Measurements from ENCODE around the gene OR9A4.

Gene OR9A4

DNA sequence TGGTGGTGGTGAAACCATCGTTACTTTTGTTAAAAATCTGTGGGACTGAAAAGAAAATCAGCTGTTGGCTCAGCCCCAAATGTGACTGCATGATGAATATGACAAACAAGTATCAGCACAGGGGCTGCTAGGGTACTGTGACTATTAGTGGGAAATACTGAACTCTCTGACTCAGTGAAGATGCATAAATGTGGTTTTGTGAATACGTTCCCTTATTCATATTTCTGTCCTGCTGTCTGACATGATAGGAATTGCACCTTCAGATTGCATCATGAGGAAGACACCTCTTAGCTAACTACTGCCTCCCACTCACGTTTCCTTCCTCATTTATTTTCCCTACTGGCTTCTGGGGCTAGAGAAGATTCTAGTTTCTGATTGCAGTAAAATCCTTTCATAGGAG lies 29.2 kb downstream of the OR9A4 start:
- TF ChIP-seq, protein P1, sequence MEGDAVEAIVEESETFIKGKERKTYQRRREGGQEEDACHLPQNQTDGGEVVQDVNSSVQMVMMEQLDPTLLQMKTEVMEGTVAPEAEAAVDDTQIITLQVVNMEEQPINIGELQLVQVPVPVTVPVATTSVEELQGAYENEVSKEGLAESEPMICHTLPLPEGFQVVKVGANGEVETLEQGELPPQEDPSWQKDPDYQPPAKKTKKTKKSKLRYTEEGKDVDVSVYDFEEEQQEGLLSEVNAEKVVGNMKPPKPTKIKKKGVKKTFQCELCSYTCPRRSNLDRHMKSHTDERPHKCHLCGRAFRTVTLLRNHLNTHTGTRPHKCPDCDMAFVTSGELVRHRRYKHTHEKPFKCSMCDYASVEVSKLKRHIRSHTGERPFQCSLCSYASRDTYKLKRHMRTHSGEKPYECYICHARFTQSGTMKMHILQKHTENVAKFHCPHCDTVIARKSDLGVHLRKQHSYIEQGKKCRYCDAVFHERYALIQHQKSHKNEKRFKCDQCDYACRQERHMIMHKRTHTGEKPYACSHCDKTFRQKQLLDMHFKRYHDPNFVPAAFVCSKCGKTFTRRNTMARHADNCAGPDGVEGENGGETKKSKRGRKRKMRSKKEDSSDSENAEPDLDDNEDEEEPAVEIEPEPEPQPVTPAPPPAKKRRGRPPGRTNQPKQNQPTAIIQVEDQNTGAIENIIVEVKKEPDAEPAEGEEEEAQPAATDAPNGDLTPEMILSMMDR (IDR thresholded peaks at IDR 0.05; ENCODE audit: low read depth, low read length), result no peak
- no peak overlapping the region for H3K4me3 ChIP-seq (ENCODE audit: low read depth, low read length)

DNA sequence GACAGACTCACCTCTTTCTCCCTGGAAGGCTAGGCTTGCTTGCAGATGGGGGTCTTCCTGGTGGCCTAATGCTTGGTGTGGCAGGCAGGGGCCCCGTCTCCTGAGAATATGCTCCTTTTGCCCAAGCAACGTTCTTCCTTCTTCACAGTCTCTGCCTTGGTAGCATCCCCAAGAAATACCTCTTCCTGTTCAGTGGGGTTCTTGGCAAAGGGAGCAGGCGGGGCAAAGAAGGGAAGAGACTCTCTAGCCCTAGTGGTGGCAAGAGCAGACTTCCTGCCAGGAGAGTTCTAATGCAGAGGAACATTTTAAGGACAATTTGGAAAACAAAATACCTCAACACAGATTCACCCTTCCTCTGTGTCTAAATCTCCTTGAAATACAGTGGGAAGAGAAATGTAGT lies 30.6 kb downstream of the OR9A4 start, which contains the start of gene CLEC5A:
Gene CLEC5A, minus strand, starts transcription at position 179 of the 400 bp plus-strand sequence. CDS start 682 bp downstream, outside the sequence.
- no peak within 1 kb of the TSS for H3K4me3 ChIP-seq (ENCODE audit: low read depth, low read length)
- TF ChIP-seq, protein P1 (IDR thresholded peaks at IDR 0.05; ENCODE audit: low read depth, low read length), result no peak

DNA sequence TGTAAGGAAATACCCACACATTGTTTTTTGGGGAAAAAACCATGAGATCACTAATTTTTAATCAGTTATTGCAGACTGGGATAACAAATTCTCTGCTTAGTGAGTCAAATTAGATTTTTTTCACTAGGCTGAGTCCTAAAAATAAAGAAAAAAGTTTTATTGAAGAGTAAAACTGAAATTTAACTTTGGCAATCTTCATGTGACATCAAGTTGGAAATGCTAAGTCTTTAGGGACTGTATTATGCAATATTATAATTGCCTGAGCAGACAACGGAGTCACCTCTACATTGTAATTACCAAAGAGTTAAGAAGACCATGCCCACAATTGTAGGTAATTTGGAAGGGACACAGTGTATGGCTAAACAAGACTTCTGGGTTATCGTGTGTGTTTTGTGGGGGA lies 32.8 kb downstream of the OR9A4 start:
- no peak overlapping the region for H3K4me3 ChIP-seq (ENCODE audit: low read depth, low read length)
- TF ChIP-seq, protein P1 (IDR thresholded peaks at IDR 0.05; ENCODE audit: low read depth, low read length), result no peak

DNA sequence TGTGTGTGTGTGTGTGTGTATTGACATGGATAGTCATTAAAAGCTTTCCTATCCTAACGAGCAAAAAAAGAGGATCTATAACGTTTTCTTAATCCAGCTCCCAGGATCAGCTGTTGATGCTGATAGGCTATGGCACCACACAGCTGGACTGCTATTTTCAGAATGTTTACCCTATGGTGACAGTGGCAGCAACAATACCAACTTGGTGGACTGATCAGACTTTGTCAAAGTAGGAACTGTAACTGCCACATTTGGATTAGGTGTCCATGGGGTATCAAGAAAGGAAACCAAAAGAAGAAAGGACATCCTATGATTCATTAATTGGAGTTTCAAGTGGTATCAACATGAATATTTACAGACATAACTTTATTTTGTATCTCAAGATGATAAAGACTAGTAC lies 33.3 kb downstream of the OR9A4 start:
- H3K4me3 ChIP-seq (ENCODE audit: low read depth, low read length), result no peak overlapping the region
- TF ChIP-seq, protein P1 (IDR thresholded peaks at IDR 0.05; ENCODE audit: low read depth, low read length), result no peak

DNA sequence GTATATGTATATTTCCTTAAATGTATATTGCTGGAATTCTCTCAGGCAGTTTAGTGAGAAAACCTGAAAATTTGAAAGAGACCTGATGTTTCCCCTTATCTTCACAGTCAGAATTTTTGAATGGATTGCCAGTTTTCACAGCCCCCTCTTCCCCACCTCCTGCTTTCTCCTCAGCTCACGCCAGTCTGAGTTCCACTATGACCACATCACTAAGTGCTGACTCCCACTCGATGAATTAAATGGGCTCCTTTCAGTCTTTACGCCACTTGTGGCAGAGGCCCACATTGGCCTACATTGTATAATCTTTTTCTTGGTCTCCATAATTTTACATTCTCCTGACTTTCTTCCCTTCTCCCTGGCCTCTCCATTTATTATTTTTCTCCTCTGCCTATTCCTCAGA lies 33.7 kb downstream of the OR9A4 start:
- TF ChIP-seq, protein P1 (IDR thresholded peaks at IDR 0.05; ENCODE audit: low read depth, low read length), result no peak
- H3K4me3 ChIP-seq (ENCODE audit: low read depth, low read length), result no peak overlapping the region

DNA sequence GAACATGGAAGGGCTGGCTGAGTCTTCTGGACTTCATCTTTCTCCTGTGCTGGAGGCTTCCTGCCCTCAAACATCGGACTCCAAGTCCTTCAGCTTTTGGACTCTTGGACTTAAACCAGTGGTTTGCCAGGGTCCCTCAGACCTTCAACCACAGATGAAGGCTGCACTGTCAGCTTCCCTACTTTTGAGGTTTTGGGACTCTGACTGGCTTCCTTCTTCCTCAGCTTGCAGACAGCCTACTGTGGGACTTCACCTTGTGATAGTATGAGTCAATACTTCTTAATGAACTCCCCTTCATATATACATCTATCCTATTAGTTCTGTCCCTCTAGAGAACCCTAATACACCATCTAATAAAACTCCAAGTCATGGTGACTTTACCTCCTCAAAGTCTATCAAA lies 34.6 kb downstream of the OR9A4 start:
- TF ChIP-seq, protein P1 (IDR thresholded peaks at IDR 0.05; ENCODE audit: low read depth, low read length), result no peak

DNA sequence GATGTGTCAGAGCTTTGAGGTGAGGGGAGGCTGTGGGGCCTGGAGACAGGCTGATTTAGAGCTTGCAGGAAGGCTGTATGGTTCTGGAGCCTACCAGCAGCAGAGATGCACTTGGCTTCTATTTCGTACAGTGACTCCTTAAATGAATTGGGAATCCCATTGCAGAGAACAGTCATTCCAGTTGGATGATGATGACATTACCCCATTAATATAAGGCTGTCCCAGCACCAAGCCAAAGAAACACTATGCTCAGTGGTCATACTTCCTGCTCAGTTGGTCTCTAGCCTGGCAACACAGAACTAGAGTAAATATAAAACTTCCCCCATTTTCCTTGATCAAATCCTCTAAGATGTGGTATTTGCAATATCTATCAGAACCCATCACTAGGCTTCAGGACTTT lies 36.3 kb downstream of the OR9A4 start:
- TF ChIP-seq, protein P1 (IDR thresholded peaks at IDR 0.05; ENCODE audit: low read depth, low read length), result no peak
- H3K4me3 ChIP-seq (ENCODE audit: low read depth, low read length), result no peak overlapping the region

More for the DNA sequence above, 34.6 kb downstream of the OR9A4 start:
- H3K4me3 ChIP-seq (ENCODE audit: low read depth, low read length), result no peak overlapping the region
